B cell (primary cell): ENCODE results near the gene RBM41.

ENCODE experiments used
- CTCF ChIP-seq: fragments of 200-600 bp; IDR thresholded peaks from one replicate; pipeline ENCODE4 v1.8.0; 2022; ENCODE audit warnings: antibody characterized with exemption, mild to moderate bottlenecking
- EZH2 ChIP-seq: IDR thresholded peaks from 2 replicates; pipeline ENCODE4 v1.6.1; 2012; ENCODE audit warnings: borderline replicate concordance, low read depth, mild to moderate bottlenecking, moderate library complexity, low read length; ENCODE audit not compliant: insufficient read depth, poor library complexity, severe bottlenecking

- no peak for TF ChIP-seq EZH2
- no peak for TF ChIP-seq CTCF
Observed at GRCh38 chrX:107146670-107147069, 28.0 kb upstream of the RBM41 start.
